T1000 (cell line): ENCODE data around the gene FOXA2.

ENCODE experiments used
- DNase-seq: peaks from one replicate; lab custom pipeline; 2025; ENCODE audit warnings: mixed read lengths; lab: John Stamatoyannopoulos, UW

FOXA2 gene

DNA sequence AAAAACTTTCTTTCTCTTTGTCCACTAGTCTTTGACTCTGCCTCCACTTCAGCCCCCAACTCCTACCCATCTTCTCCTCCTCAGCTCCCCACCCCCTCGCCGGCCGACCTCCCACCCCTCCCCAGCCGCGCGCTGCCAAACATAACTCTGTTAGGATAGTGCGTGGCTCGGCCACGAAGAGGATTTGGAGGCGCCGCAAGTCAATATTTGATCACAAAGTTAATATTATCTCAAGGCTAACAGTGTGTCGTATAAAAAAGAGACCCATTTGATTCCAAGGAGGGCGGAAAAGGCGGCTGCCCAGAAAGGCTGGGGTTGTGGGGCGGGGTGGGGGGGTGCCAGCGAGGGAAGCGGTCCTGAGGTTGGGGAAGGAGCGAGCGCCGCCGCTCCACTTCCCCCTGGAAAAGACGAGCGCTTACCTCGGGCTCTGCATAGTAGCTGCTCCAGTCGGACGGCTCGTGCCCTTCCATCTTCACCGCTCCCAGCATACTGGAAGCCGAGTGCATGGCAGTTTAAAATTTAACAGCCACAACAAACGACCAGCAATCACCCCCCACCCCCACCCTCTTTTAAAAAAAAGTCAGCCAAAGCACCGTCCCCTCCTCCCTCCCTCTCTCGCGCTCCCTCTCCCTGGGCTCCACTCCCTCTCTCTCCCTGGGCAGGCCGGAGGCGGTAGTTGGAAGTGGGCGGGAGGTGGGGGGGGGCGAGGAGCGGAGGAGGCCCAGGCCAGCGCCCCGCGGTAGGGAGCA, 425 bp downstream of the FOXA2 start:
- no peak for DNase-seq

DNA sequence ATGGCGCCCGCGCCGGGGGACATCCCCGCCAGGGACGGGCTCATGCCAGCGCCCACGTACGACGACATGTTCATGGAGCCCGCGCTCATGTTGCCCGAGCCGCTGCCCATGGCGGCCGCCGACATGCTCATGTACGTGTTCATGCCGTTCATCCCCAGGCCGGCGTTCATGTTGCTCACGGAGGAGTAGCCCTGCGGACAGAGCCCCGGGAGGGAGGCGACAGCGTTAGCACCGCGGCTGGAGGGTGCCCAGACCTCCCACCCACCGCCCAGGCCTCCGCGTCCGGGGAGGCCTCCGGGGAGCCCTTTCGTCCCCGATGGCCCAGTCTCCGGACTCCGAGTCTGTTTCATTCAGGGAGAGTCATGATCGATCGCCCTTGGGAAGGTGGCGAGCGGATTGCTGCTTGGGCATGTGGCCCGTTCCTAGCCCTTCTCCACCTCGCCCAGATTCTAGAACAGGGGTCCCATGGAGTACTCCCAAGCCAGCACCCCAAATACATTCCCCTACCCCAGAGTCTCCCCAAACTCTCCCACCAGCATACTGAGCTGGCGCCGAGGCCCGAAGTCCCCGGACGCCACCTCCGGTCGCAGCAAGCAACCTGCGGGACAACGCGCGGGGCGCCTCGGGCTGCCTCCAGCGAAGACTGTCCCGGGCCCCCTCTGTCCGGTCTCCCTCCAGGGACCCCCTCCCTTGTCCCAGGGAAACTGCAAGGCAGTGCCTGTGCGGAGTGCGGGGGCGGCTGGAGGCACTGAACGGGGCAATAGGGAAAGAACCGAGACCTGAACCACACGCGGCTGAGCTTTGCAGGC, 1.2 kb downstream of the FOXA2 start:
- DNase-seq: no peak

DNA sequence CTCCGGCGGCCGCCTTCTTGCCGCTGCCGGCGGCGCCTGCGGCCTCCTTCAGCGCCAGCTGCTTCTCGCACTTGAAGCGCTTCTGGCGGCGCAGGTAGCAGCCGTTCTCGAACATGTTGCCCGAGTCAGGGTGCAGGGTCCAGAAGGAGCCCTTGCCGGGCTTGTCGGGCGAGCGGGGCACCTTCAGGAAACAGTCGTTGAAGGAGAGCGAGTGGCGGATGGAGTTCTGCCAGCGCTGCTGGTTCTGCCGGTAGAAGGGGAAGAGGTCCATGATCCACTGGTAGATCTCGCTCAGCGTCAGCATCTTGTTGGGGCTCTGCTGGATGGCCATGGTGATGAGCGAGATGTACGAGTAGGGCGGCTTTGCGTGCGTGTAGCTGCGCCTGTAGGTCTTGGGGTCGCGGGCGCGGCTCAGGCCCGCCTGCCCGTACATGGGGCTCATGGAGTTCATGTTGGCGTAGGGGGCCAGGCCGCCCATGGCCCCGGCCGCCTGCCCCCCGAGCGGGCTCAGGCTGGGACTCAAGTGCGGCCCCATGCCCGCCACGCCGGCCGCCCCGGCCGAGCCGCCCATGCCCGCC, 1.9 kb downstream of the FOXA2 start:
- no peak for DNase-seq

DNA sequence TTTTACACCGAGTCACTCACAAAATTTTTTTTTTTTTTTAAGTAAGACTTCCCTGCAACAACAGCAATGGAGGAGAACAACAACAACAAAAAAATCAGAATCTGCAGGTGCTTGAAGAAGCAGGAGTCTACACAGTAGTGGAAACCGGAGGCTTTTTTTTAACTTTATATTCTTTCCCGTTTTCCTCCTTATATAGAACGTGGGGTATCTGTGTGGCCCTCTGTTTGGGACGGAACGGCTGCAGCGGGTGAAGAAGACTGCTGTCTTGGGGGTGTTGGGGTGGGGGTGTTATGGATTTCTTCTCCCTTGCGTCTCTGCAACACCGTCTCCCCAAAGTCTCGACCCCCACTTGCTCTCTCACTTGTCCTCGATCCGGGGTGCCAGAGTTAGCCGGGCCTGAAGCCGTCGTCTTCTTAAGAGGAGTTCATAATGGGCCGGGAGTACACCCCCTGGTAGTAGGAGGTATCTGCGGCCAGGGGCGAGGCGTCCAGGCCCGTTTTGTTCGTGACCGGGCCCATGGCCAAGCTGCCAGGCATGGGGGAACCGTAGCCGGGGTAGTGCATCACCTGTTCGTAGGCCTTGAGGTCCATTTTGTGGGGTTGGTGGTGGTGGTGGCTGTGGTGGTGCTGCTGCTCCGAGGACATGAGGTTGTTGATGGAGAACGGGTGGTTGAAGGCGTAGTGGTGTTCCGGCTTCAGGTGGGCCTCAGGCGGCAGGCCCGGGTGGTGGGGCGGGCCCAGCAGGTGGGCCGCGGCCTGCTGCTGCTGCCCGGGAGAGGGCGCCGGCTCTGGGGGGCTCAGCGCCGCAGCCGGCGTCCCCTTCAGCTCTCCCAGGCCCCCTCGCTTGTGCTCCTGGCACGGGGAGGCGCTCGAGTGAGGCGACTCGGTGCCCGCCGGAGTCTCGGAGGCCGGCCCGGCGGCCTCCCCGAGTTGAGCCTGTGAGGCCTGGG, 2.7 kb downstream of the FOXA2 start:
- DNase-seq: no peak

DNA sequence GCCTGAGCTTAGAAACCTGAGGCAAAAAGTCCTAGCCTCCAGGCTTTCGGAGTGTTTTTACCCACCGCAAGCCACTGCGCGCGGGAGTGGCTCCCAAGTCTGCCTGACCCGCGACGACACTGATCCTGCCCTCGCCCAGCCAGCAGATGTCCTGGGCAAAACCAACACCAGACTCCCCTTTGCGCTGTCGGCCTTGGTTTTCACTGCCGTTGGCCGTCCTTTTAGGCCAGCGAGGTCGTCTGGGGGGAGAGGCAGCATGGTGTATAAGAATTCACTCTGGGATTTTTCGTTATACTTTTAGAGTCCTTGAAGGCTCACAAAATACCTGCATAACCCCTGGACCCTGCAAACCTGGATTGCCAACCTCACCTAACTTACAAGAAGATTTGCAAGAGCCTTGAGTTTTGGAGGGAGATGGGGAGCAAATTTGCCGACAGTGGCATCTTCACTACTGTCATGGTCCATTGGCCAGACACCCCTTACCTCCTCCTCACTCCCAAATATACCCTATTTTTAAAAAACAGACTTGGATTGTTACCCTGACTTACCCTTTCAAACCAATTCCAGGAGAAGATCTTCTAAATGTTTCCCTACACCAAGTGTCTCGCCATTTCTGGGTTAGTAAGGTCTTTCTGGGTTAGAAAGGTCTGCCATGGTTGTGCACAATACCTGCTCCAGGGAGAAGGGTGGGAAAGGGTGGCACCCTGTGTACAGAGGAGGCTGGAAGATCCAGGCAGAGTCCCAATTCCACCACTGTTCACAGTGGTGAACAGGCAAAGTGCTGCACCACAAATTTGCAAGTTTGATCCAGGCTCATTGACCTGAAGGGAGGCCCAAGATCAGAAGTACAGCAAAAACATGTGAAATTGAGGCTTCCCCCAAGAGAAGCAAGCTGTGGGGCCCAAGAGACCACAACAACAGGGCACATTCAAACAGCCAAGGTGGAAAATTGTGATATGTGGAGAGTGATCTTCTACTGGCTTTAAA, 4.4 kb downstream of the FOXA2 start:
- DNase-seq: no peak

DNA sequence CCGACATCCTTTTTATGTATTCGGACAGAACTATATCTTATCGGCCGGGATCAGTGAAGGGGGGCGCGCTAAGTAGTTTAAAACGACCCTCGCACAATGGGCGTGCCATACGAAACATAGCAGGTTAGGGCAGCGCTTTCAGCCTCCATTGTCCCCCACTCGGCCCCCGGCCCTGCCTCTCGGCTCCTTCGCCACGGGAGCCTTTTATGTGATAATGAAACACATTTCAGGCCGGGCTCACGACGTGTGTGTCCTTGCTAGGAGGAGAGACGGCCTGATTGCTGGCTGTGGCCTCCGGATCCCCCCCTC, 5.3 kb downstream of the FOXA2 start:
- no peak for DNase-seq

DNA sequence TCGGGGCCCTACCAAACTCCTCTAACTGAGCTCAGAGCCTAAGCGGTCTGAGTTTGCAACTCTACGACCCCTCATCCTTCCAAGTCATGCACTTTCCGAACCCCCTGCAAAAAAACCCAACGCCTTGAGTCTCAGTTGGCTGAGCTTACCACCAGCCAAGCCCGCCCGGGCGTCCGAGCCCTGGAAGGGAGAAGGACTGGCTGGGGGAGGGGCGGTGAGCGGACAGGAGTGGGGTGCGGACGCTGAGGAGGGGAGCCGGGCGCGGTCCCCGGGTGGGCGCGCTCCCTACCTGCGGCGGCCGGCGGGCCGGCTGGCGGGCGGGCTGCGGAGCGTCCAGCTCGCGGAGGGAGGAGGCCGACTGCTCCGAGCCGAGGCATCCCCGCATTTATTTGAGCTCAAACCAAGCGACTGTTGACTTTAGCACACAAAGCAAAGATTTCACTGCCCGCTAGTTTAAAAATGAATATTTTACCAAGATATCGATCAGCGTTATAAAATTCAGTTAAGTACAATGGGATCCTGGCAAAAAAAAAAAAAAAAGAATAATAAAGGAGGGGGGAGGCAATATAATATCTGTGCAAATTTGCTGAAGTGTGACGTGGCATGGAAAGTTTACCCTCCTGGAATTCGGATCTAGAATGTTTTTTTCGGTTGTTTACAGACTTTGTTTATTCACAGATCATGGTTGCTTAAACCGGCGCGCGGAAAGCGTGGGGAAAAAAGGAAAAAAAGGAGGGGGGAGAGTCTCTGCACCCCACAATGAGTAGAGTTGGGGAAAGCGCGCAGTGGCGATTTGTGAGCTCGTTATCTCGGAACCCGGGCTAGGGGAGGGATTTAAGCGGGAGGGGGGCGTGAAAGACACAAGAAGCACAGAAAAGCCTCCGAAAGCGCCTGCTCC, 5.9 kb downstream of the FOXA2 start:
- no peak for DNase-seq

DNA sequence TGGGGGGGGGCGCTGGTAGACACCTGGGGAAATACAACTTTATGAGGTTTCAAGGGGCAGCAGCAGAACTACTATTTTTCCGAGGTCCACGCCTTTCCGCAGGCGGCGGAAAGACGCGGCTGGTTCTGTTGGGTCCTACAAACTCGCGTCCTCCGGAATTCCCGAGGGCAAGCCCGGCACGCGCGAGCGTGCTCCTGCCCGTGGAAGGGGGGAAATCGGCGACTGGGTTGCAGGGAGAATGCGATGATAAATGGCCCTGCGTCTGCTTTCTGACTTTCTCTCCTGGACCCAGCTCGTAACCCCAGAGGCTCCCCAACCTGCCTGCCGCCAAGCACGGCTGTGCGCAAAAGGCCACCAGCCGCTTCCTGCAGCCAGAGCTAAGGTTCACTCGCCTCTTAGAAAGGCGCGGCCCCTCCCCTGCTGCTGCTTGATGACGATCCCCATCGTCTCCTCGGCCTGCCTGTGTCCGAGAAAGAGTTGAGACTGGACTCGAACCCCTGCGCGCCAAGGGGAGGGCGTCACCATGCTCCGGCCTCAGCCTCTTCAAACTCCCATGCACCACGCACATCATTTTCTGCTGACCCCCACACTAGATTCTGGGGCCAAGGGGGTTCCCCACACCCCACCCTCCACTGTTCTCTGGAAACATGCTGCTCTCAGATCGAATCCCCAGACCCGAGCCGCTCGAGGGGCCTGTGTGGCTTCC, 6.7 kb downstream of the FOXA2 start:
- no peak for DNase-seq

DNA sequence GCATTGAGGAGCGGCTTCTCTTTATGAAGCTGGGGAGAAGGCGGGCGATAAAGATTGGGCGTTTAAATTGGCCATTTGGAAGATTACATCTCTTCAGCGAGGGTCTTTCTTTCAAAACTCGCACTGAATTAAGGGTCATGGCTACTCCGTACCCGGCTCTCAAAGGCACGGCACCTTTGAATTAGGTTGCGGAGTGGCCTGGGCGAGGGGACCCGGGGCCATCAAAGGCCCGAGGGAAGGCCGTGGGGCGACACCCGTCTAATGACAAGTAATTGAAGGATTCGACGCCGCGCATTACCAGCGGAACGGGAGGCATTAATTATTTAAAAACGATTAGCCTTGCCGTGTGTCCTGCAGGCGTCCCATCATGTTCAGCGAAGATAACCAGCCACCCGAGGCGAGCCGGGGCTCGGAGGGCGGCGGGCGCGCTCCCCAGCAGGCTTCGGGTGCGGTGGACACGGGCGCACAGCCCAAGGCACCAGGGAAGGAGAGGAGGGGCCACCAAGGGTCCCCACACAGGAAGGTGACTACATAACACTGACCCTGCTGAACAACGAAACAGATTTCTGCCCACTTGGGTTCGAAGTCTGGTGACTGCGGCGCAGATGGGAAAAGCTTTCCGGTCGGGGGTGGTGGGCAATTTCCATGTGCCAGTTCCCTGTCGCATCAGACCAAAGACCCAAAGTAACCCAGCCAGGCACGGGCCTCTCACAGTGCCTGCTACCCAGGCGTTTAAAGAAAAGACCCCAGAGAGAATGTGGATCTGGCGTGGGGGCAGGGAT, 7.4 kb downstream of the FOXA2 start:
- DNase-seq: no peak

DNA sequence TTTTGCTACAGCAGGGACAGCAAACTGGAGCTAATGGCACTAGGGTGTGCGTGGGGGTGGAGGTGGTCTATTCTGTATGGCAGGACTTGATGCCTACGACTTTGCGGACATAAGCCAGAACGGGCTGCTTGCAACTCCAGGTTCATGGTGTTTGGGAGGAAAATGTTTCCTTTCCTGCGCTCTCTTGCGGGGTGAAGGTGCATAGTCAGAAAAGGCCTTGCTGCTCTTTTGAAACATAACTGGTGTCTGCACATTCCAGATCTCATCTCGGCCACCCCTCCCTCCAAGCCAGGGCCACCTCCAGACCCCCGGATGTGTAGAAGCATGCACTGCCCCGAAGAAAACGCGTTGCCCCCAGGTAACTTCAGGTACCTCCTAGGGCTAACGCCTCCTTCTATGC, 8.1 kb downstream of the FOXA2 start:
- no peak for DNase-seq

DNA sequence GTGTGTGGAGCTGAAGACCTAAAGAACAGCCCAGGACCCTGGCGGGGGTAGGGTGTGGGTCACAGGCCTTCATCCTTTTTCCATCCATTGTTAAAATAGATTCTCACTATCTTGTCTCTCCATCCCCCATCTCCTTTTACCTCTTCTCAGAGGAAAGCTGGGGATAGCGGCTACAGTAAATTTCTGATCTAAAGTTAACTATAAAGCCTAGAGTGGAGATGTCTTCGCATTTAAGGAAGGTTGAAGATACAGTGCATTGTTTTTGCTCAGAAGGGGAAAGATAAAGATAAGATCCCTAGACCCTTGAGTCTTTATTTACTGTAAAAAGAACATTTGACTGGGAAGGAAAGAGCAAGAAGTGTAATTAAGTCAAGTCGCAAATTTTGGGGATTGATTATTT, 8.6 kb downstream of the FOXA2 start:
- DNase-seq: no peak

DNA sequence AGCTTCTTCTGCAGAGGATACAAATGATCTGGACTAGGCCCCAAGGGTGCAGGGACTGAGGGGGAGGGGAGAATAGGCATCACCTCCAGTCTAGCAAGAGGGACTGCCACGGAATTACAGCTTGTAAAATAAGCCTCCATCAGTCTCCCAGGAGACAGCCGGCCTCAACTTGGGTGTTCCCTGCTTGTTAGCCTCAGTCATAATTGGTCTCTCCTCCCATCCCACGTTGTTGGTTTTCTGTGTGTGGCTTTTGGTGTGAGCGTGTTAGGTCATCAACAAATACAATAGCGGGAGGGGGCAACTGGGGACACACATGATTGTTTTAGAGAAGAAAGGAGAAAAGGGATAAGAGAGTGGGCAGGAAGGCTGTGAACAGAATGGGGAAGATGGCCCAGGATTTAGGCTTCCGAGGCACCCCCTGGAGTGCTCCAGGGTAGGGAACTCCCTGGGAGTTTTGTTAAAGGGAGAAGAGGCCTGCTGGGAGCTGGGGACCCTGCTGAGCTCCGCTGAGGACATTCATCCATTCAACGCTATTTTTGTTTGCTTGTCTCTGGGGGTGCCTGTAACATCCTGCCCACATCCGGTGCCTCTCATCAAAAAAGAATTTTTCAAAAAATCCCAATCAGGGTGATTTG, 9.2 kb downstream of the FOXA2 start:
- no peak for DNase-seq

DNA sequence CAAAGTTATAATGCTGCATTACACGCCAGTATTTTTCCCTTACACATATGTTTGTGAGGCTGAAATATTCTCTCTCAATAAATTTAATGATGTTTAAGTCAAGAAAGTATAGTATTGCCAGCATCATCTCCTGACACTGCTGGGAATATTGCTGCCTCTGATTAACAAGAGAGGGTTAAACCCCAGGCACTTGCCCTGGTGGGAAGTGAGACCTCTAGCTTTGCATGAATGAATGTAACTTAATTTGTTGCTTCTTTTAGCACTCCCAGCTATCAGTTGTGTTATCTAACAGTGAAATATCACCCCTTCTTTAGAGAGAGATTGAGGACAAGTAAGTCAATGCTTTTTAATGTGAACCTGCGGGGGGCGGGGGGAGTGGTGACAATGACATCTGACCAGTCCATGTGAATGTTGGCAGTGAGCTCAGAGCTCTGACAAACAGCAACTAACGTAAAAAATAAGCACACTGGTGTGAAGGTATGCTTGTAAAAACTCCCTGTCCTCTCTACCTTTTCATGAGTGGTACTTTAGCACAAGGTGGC, 9.8 kb downstream of the FOXA2 start:
- DNase-seq: no peak

DNA sequence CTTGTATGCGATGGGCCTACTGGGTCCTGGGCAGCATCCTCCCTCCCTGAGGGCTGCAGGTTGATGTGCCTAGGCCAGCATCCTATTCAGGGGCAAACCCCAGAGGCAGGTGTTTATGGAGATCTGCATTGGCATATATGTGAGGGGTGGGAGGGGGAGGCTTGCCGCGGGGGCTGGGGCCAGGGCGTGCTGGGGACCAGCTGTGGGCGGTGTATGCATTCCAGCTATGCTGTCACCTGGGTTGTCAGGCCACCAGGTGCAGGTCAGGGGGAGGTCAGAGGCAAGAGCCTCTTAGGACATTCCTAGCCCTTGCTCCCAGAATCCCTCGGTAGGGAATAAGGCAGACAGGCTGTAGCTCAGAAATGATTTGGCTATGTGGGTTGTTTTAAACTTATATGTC, 11.9 kb downstream of the FOXA2 start:
- no peak for DNase-seq

DNA sequence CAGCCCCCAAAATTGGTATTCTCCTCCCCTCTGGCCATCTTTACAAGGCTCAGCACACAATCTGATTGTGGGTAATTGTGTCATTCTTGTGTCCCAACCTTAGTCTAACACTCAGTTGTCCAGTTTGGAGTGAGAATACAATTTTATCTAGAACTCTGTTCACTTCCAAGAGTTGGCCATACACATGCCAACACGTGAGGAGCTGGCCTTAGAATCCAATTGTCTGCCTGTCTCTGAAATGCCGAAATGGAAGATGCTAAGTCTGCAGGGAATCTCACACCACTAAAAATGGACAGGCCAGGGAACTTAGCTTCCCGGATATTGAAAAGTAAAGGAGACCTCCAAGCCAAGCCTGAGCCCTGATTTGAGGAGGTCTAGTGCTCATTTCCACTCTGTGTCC, 12.3 kb downstream of the FOXA2 start:
- no peak for DNase-seq

DNA sequence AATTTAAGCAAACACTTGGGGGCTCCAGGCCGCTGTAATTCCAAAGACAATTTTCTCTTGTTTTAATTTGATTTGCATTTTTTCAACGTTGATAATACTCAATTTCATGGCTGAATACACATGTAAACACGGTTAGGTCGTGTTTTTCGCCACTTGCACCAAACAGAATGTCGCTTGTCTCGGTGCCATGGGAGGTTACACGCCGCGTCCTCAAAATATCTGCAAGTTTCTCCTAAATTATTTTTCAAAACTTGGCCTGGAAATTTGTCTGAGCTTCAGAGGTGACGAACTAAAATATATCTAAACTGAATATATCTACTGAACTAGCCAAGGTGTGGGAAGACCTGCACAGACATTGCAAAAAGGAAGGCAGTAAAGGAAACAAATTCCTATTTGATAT, 15.0 kb downstream of the FOXA2 start:
- DNase-seq: no peak

DNA sequence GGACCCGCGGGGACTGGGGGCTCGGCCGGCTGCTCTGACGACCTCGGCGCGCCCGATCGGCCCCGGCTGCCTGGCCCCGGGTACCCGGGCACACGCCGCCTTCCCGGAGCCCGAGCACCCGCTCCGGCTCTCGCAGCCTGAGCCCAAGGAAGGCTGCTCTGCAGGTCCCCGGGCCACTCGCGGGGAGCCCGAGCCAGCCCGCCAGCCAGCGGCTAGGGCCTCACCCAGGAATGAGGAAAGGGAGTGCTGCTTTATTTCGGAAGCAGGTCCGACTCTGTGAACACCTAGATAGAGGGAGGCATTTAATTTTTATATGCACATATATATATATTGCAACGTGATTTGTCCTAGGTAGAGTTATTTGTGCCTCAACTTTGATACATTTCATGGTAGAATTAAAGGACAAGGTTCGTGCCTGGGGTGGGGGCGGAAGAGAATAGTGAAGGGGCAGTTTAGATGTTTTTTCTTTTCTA, 15.5 kb downstream of the FOXA2 start:
- DNase-seq: no peak
